Panc1 (cell line): ENCODE measurements around the gene ST3GAL6. TPM values are rescaled to one million over a fixed set of nuclear protein-coding genes. Genes with fewer than 3 reads are reported as not detected.

Source experiments
- total RNA-seq: library from RNA; stranded (reverse); gene quantifications from one replicate; pipeline ENCODE4 v1.2.1, GENCODE V29; 2021; ENCODE audit not compliant: unreplicated experiment

Gene ST3GAL6
- total RNA-seq, 1 experiment from 2014 or later = 0.15 TPM

Other genes starting within 250 kb of the ST3GAL6 start
- gene CLDND1, start 240.4 kb upstream of the ST3GAL6 start, total RNA-seq = 77.3 TPM
- not detected for gene GPR15, start 231.4 kb upstream of the ST3GAL6 start, total RNA-seq
- gene CPOX, start 169.7 kb upstream of the ST3GAL6 start, total RNA-seq = 14.7 TPM
- gene DCBLD2, start 138.4 kb downstream of the ST3GAL6 start, total RNA-seq = 54.4 TPM